GM23338 (cell line): ENCODE data around the gene ANKS1B. TPM values are rescaled to one million over a fixed set of nuclear protein-coding genes. Genes with fewer than 3 reads are reported as not detected.

ENCODE experiments used
- ATAC-seq: fragments of 200-7000 bp; cut with Tn5 transposase; 3 replicates; pipeline ENCODE4 v1.9.1; 2020
- DNase-seq: peaks from one replicate; pipeline ENCODE4 v3.0.0-alpha.2; 2015; ENCODE audit warnings: low spot score
- H2AFZ ChIP-seq: fragments of 200-600 bp; sonication (generic); 2 replicates; pipeline ENCODE4 v1.8.0; 2016; ENCODE audit warnings: antibody characterized with exemption, mild to moderate bottlenecking, moderate library complexity
- H3F3A ChIP-seq: fragments of 200-600 bp; sonication (generic); replicated peaks from 2 replicates; pipeline ENCODE4 v1.8.0; 2017; ENCODE audit warnings: antibody characterized with exemption, mixed run types, low read depth
- H3K27ac ChIP-seq: fragments of 200-600 bp; sonication (generic); 2 replicates; pipeline ENCODE4 v1.6.1; 2016; ENCODE audit warnings: low read depth
- H3K27me3 ChIP-seq: fragments of 200-600 bp; sonication (generic); 2 replicates; pipeline ENCODE4 v1.8.0; 2016; ENCODE audit warnings: mild to moderate bottlenecking, mixed run types, moderate library complexity; ENCODE audit not compliant: insufficient read depth
- H3K36me3 ChIP-seq: fragments of 200-600 bp; sonication (generic); 2 replicates; pipeline ENCODE4 v1.8.0; 2016; ENCODE audit warnings: mild to moderate bottlenecking; ENCODE audit not compliant: insufficient read depth
- H3K4me1 ChIP-seq: fragments of 200-600 bp; sonication (generic); 2 replicates; pipeline ENCODE4 v1.8.0; 2016; ENCODE audit warnings: mild to moderate bottlenecking, moderate library complexity; ENCODE audit not compliant: insufficient read depth
- H3K4me2 ChIP-seq: fragments of 200-600 bp; sonication (generic); 2 replicates; pipeline ENCODE4 v1.7.1; 2017; ENCODE audit warnings: mixed run types
- H3K4me3 ChIP-seq: fragments of 200-600 bp; sonication (generic); 2 replicates; pipeline ENCODE4 v1.6.1; 2016; ENCODE audit warnings: mixed run types
- H3K79me2 ChIP-seq: fragments of 200-600 bp; sonication (generic); replicated peaks from 2 replicates; pipeline ENCODE4 v1.8.0; 2017; ENCODE audit warnings: mild to moderate bottlenecking; ENCODE audit not compliant: insufficient read depth
- H3K9me2 ChIP-seq: fragments of 200-600 bp; sonication (generic); 2 replicates; pipeline ENCODE4 v1.8.0; 2017; ENCODE audit not compliant: insufficient read depth
- H4K20me1 ChIP-seq: fragments of 200-600 bp; sonication (generic); replicated peaks from 2 replicates; pipeline ENCODE4 v1.8.0; 2017; ENCODE audit warnings: mild to moderate bottlenecking; ENCODE audit not compliant: insufficient read depth
- H3K27ac Mint-ChIP-seq: 2 replicates; pipeline ENCODE4 v1.8.0; 2020; ENCODE audit warnings: inconsistent platforms, mild to moderate bottlenecking, moderate library complexity, mixed read lengths
- H3K27me3 Mint-ChIP-seq: 3 replicates; pipeline ENCODE4 v1.8.0; 2022; ENCODE audit warnings: low read depth, mild to moderate bottlenecking, moderate library complexity, mixed read lengths, inconsistent platforms; ENCODE audit not compliant: insufficient read depth, poor library complexity
- H3K36me3 Mint-ChIP-seq: 3 replicates; pipeline ENCODE4 v1.8.0; 2021; ENCODE audit warnings: low read depth, mild to moderate bottlenecking, inconsistent platforms, moderate library complexity, mixed read lengths
- H3K4me1 Mint-ChIP-seq: 3 replicates; pipeline ENCODE4 v1.8.0; 2020; ENCODE audit warnings: mild to moderate bottlenecking, inconsistent platforms, mixed read lengths
- H3K4me3 Mint-ChIP-seq: 3 replicates; pipeline ENCODE4 v1.8.0; 2021; ENCODE audit warnings: moderate library complexity, mild to moderate bottlenecking, inconsistent platforms, mixed read lengths
- H3K9me3 Mint-ChIP-seq: 3 replicates; pipeline ENCODE4 v1.8.0; 2020; ENCODE audit warnings: moderate library complexity, mild to moderate bottlenecking, inconsistent platforms, mixed read lengths
- CREB1 ChIP-seq: fragments of 250-450 bp; sonication (Bioruptor Pico); IDR thresholded peaks from 2 replicates; pipeline ENCODE4 v1.5.0; 2020; ENCODE audit warnings: low read depth, mild to moderate bottlenecking, moderate library complexity
- EZH2 ChIP-seq: fragments of 200-600 bp; sonication (generic); IDR thresholded peaks from one replicate; pipeline ENCODE4 v1.8.0; 2017; ENCODE audit warnings: antibody characterized with exemption, mild to moderate bottlenecking, low read depth; ENCODE audit not compliant: unreplicated experiment
- JUNB ChIP-seq: IDR thresholded peaks from one replicate; pipeline ENCODE4 v1.6.1; 2016; ENCODE audit warnings: antibody characterized with exemption; ENCODE audit not compliant: unreplicated experiment
- NANOG ChIP-seq: IDR thresholded peaks from 2 replicates; pipeline ENCODE4 v1.6.1; 2016; ENCODE audit warnings: antibody characterized with exemption, borderline replicate concordance
- POLR2AphosphoS5 ChIP-seq: IDR thresholded peaks from 2 replicates; pipeline ENCODE4 v1.6.1; 2016; ENCODE audit warnings: antibody characterized with exemption, low read depth
- polyA plus RNA-seq: library from polyadenylated mRNA; unstranded; fragments of >200 nt; fragmentation: Nextera tagmentation; extraction: Ambion mirVana; gene quantifications from 2 replicates; pipeline ENCODE4 v1.2.1, GENCODE V29; 2016
- total RNA-seq: library from RNA; depleted of rRNA; stranded (reverse); fragments of >200 nt; shearing (Covaris generic); gene quantifications from 2 replicates; pipeline ENCODE4 v1.2.3, GENCODE V29; 2014
- TF ChIP-seq, protein P1 (sequence below): IDR thresholded peaks from one replicate; pipeline ENCODE4 v1.6.1; 2018; ENCODE audit warnings: antibody characterized with exemption; ENCODE audit not compliant: unreplicated experiment
- TF ChIP-seq, protein P2 (sequence below), 2 experiments: fragments of 200-600 bp in 1 of 2; sonication (generic) in 1 of 2; conservative IDR thresholded peaks; 2 replicates each; pipeline versions ENCODE4 v1.5.1 to v1.6.1; 2016 to 2017; ENCODE audit warnings: antibody characterized with exemption in 2 of 2, low read depth in 2 of 2, mild to moderate bottlenecking in 2 of 2, moderate library complexity in 1 of 2
- TF ChIP-seq, protein P3 (sequence below): IDR thresholded peaks from 2 replicates; pipeline ENCODE4 v1.6.1; 2016; ENCODE audit warnings: antibody characterized with exemption

ANKS1B gene
- total and polyA plus RNA-seq, 2 experiments from 2014 or later: 4.3 to 5.8 TPM

DNA sequence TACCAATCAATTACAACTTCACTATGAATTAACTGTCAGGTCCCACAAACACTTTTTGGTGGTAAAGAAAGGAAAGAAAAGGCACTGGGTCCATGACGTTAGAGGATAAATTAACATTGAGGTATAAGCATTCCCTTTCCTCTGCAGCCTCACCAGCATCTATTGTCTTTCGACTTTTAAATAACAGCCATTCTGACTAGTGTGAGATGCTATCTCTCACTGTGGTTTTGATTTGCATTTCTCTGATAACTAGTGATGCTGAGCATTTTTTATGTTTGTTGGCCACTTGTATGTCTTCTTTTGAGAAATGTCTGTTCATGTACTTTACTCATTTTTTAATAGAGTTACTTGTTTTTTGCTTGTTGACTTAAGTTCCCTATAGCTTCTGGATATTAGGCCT, 9.4 kb downstream of the ANKS1B start (continued):
- TF ChIP-seq, protein P1, sequence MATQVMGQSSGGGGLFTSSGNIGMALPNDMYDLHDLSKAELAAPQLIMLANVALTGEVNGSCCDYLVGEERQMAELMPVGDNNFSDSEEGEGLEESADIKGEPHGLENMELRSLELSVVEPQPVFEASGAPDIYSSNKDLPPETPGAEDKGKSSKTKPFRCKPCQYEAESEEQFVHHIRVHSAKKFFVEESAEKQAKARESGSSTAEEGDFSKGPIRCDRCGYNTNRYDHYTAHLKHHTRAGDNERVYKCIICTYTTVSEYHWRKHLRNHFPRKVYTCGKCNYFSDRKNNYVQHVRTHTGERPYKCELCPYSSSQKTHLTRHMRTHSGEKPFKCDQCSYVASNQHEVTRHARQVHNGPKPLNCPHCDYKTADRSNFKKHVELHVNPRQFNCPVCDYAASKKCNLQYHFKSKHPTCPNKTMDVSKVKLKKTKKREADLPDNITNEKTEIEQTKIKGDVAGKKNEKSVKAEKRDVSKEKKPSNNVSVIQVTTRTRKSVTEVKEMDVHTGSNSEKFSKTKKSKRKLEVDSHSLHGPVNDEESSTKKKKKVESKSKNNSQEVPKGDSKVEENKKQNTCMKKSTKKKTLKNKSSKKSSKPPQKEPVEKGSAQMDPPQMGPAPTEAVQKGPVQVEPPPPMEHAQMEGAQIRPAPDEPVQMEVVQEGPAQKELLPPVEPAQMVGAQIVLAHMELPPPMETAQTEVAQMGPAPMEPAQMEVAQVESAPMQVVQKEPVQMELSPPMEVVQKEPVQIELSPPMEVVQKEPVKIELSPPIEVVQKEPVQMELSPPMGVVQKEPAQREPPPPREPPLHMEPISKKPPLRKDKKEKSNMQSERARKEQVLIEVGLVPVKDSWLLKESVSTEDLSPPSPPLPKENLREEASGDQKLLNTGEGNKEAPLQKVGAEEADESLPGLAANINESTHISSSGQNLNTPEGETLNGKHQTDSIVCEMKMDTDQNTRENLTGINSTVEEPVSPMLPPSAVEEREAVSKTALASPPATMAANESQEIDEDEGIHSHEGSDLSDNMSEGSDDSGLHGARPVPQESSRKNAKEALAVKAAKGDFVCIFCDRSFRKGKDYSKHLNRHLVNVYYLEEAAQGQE: no peak
- TF ChIP-seq NANOG: no peak

- Histone ChIP-seq H3K4me1 (no peaks in the 10 kb centered on the region), H3K27me3 (no peaks in the 10 kb centered on the region), H3K36me3 (no peaks in the 10 kb centered on the region), H2AFZ (no peak overlapping the region), H3K79me2 (no peaks in the 10 kb centered on the region), H3K9me2 (no peaks in the 10 kb centered on the region), H3F3A (no peaks in the 10 kb centered on the region), H3K4me3 (no peak overlapping the region), H4K20me1 (no peaks in the 10 kb centered on the region), H3K4me2 (no peak overlapping the region), H3K27ac (no peak overlapping the region)
- H3K4me3 Mint-ChIP-seq: no peak overlapping the region
- peaks cover 10% of the 10 kb centered on the region; the same call in 2 of the 3 replicates for H3K4me1 Mint-ChIP-seq
- no peaks in the 10 kb centered on the region for H3K36me3 Mint-ChIP-seq
- DNase-seq: no peak
- no peaks in the 10 kb centered on the region for H3K27me3 Mint-ChIP-seq
- ATAC-seq: no peak
- TF ChIP-seq, protein P2, sequence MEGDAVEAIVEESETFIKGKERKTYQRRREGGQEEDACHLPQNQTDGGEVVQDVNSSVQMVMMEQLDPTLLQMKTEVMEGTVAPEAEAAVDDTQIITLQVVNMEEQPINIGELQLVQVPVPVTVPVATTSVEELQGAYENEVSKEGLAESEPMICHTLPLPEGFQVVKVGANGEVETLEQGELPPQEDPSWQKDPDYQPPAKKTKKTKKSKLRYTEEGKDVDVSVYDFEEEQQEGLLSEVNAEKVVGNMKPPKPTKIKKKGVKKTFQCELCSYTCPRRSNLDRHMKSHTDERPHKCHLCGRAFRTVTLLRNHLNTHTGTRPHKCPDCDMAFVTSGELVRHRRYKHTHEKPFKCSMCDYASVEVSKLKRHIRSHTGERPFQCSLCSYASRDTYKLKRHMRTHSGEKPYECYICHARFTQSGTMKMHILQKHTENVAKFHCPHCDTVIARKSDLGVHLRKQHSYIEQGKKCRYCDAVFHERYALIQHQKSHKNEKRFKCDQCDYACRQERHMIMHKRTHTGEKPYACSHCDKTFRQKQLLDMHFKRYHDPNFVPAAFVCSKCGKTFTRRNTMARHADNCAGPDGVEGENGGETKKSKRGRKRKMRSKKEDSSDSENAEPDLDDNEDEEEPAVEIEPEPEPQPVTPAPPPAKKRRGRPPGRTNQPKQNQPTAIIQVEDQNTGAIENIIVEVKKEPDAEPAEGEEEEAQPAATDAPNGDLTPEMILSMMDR (conservative IDR thresholded peaks at IDR 0.05; ENCODE audit: low read depth in 2 of 2): no peak
- TF ChIP-seq POLR2AphosphoS5 (no peak), EZH2 (no peak), JUNB (no peak)
- TF ChIP-seq, protein P3, sequence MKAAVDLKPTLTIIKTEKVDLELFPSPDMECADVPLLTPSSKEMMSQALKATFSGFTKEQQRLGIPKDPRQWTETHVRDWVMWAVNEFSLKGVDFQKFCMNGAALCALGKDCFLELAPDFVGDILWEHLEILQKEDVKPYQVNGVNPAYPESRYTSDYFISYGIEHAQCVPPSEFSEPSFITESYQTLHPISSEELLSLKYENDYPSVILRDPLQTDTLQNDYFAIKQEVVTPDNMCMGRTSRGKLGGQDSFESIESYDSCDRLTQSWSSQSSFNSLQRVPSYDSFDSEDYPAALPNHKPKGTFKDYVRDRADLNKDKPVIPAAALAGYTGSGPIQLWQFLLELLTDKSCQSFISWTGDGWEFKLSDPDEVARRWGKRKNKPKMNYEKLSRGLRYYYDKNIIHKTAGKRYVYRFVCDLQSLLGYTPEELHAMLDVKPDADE: no peak
- H3K9me3 Mint-ChIP-seq: no peaks in the 10 kb centered on the region
- H3K27ac Mint-ChIP-seq: no peak overlapping the region
These were observed 10.6 kb downstream of the ANKS1B start for GRCh38 chr12:99974146-99974545.

DNA sequence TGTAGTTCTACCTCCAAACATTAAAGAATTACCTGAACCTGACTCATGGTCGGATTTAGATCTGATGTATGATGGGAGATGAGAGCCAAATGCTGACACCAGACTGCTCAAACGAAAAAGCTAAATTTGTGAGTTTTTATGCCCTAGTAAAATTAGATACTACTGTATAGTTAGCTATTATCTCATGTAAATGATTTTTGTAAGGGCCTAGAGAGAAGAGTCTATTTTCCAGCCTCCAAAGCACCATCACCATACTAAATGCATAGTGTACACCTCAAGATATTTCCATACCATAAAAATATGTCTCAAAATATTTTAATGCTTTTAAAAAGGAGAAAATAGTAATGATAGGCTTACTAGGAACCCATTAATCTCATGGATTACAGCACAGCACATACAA, 18.3 kb downstream of the ANKS1B start:
- Histone ChIP-seq H3K36me3 (no peaks in the 10 kb centered on the region), H3K27ac (no peak overlapping the region), H3K9me2 (no peaks in the 10 kb centered on the region), H3K4me3 (no peak overlapping the region), H3K79me2 (no peaks in the 10 kb centered on the region), H3K27me3 (no peaks in the 10 kb centered on the region), H2AFZ (no peak overlapping the region), H3K4me1 (no peaks in the 10 kb centered on the region), H3F3A (no peaks in the 10 kb centered on the region), H3K4me2 (no peak overlapping the region), H4K20me1 (no peaks in the 10 kb centered on the region)
- TF ChIP-seq CREB1 (CRISPR knock-in tag): no peak
- Mint-ChIP-seq H3K36me3 (no peaks in the 10 kb centered on the region), H3K4me3 (no peak overlapping the region), H3K27ac (no peak overlapping the region), H3K9me3 (0 out of 3 replicates have a peak, but pooled peaks cover 2% of the 10 kb centered on the region), H3K4me1 (no peaks in the 10 kb centered on the region), H3K27me3 (peaks cover 1% of the 10 kb centered on the region)
- ATAC-seq (no peak), DNase-seq (no peak)
